Measurements from ENCODE around the gene SPATA31C2. TPM values are rescaled to one million over a fixed set of nuclear protein-coding genes. Genes with fewer than 3 reads are reported as not detected.
A peak's percentile ranks its signal among the peaks of the same experiment; 100 is the strongest.

The SPATA31C2 gene
- total RNA-seq, 3 donors from 2014 or later (not counting 1 experiment from before 2014, with no cell fraction given): not detected

DNA sequence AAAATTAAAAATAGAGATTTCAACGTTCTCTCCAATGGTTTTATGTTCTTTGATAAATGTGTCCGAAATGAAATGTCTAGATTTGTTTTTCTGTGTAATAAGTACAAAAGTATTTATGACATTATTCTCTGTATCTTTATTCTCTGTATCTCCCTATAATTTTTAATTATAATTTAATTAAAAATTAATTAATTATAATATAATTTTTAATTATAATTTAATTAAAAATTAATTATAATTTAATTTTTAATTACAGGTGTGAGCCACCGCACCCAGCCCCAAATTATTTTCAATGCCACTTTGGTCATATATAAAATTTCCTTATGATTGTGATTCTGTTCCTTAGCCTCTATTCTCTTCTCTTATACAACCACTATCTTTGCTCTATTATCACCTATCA is 28.2 kb downstream of the SPATA31C2 start:
- no peak overlapping the region for H3K27ac Mint-ChIP-seq
- 86% methylated on average over 1 of the region's 3 CpGs for WGBS (ENCODE audit: insufficient coverage)
- Histone ChIP-seq H3K4me3 (ENCODE audit: low read length) (no peak overlapping the region), H3K4me1 (ENCODE audit: control insufficient read depth, insufficient read depth, low read length) (no peaks in the 10 kb centered on the region), H3K27ac (ENCODE audit: low read length) (no peak overlapping the region), H3K36me3 (ENCODE audit: control insufficient read depth, insufficient read depth, low read length) (no peaks in the 10 kb centered on the region), H3K9me3 (ENCODE audit: control insufficient read depth, insufficient read depth, low read length) (no peaks in the 10 kb centered on the region), H3K27me3 (ENCODE audit: control insufficient read depth, insufficient read depth, low read length) (no peaks in the 10 kb centered on the region)
- TF ChIP-seq, protein P1, sequence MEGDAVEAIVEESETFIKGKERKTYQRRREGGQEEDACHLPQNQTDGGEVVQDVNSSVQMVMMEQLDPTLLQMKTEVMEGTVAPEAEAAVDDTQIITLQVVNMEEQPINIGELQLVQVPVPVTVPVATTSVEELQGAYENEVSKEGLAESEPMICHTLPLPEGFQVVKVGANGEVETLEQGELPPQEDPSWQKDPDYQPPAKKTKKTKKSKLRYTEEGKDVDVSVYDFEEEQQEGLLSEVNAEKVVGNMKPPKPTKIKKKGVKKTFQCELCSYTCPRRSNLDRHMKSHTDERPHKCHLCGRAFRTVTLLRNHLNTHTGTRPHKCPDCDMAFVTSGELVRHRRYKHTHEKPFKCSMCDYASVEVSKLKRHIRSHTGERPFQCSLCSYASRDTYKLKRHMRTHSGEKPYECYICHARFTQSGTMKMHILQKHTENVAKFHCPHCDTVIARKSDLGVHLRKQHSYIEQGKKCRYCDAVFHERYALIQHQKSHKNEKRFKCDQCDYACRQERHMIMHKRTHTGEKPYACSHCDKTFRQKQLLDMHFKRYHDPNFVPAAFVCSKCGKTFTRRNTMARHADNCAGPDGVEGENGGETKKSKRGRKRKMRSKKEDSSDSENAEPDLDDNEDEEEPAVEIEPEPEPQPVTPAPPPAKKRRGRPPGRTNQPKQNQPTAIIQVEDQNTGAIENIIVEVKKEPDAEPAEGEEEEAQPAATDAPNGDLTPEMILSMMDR (IDR thresholded peaks at IDR 0.05): no peak
- peaks cover 14 to 34% of the 10 kb centered on the region in 2 donors for H3K27me3 Mint-ChIP-seq (ENCODE audit: low read depth in 2 of 2)
- H3K9me3 Mint-ChIP-seq: no peaks in the 10 kb centered on the region
- intact Hi-C loops (cut with micrococcal nuclease): loop anchor here (10.0 kb wide), 1 partner anchor 165 kb away; no protein-coding TSS in a partner anchor
- no peak for ATAC-seq
- H3K4me1 Mint-ChIP-seq: no peaks in the 10 kb centered on the region
- peaks cover 5% of the 10 kb centered on the region for H3K36me3 Mint-ChIP-seq
- H3K4me3 Mint-ChIP-seq: no peak overlapping the region
- DNase-seq: no peak

DNA sequence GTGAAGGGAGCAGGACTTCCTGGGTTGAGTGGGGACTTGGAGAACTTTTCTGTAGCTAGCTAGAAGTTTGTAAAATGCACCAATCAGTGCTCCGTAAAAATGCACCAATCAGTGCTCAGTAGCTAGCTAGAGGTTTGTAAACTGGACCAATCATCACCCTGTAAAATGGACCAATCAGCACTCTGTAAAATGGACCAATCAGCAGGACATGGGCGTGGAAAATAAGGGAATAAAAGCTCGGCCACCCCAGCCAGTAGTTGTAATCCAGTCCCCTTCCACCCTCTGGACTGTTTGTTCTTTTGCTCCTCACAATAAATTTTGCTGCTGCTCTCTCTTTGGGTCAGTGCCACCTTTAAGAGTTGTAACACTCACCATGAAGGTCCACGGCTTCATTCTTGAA is 29.5 kb downstream of the SPATA31C2 start:
- intact Hi-C loops (cut with micrococcal nuclease): no loop called here

GRCh38 chr9:88106492-88106891 is 31.8 kb downstream of the SPATA31C2 start:
- no peaks in the 10 kb centered on the region for H3K9me3 ChIP-seq (ENCODE audit: control insufficient read depth, insufficient read depth, low read length)
- Mint-ChIP-seq H3K4me3 (no peak overlapping the region), H3K9me3 (no peaks in the 10 kb centered on the region), H3K27me3 (ENCODE audit: low read depth in 2 of 2) (peaks cover 20 to 47% of the 10 kb centered on the region in 2 donors), H3K36me3 (peaks cover 5% of the 10 kb centered on the region), H3K27ac (no peak overlapping the region), H3K4me1 (no peaks in the 10 kb centered on the region)
- H3K4me1 ChIP-seq (ENCODE audit: control insufficient read depth, insufficient read depth, low read length): no peaks in the 10 kb centered on the region
- DNase-seq (peak in 1 of 2 donors; percentile 27), ATAC-seq (peak in 1 of 3 donors; percentile 40)
- no peak overlapping the region for H3K27ac ChIP-seq (ENCODE audit: low read length)
- no peaks in the 10 kb centered on the region for H3K36me3 ChIP-seq (ENCODE audit: control insufficient read depth, insufficient read depth, low read length)
- intact Hi-C loops (cut with micrococcal nuclease): no loop called here
- no peak overlapping the region for H3K4me3 ChIP-seq (ENCODE audit: low read length)
- TF ChIP-seq, protein P1 (IDR thresholded peaks at IDR 0.05): no peak
- no peaks in the 10 kb centered on the region for H3K27me3 ChIP-seq (ENCODE audit: control insufficient read depth, insufficient read depth, low read length)
- WGBS (ENCODE audit: insufficient coverage): 12% methylated on average over 4 of the region's 4 CpGs

More for the DNA sequence above, 29.5 kb downstream of the SPATA31C2 start:
- no peak overlapping the region for H3K27ac Mint-ChIP-seq
- peaks cover 17 to 44% of the 10 kb centered on the region in 2 donors for H3K27me3 Mint-ChIP-seq (ENCODE audit: low read depth in 2 of 2)
- no peaks in the 10 kb centered on the region for H3K36me3 ChIP-seq (ENCODE audit: control insufficient read depth, insufficient read depth, low read length)
- ATAC-seq (no peak), DNase-seq (no peak)
- WGBS (ENCODE audit: insufficient coverage): 90% methylated on average over 4 of the region's 4 CpGs
- H3K4me1 ChIP-seq (ENCODE audit: control insufficient read depth, insufficient read depth, low read length): no peaks in the 10 kb centered on the region
- TF ChIP-seq, protein P1 (IDR thresholded peaks at IDR 0.05): no peak
- no peak overlapping the region for H3K27ac ChIP-seq (ENCODE audit: low read length)
- H3K4me1 Mint-ChIP-seq: no peaks in the 10 kb centered on the region
- H3K4me3 Mint-ChIP-seq: no peak overlapping the region
- no peaks in the 10 kb centered on the region for H3K27me3 ChIP-seq (ENCODE audit: control insufficient read depth, insufficient read depth, low read length)
- peaks cover 5% of the 10 kb centered on the region for H3K36me3 Mint-ChIP-seq
- H3K9me3 ChIP-seq (ENCODE audit: control insufficient read depth, insufficient read depth, low read length): no peaks in the 10 kb centered on the region
- no peak overlapping the region for H3K4me3 ChIP-seq (ENCODE audit: low read length)
- H3K9me3 Mint-ChIP-seq: no peaks in the 10 kb centered on the region

- H3K9me3 Mint-ChIP-seq: no peaks in the 10 kb centered on the region
- no peak overlapping the region for H3K27ac ChIP-seq (ENCODE audit: low read length)
- H3K4me3 Mint-ChIP-seq: no peak overlapping the region
- no peak overlapping the region for H3K4me3 ChIP-seq (ENCODE audit: low read length)
- H3K27me3 ChIP-seq (ENCODE audit: control insufficient read depth, insufficient read depth, low read length): no peaks in the 10 kb centered on the region
- WGBS (ENCODE audit: insufficient coverage): 66% methylated on average over 10 of the region's 10 CpGs
- TF ChIP-seq, protein P1 (IDR thresholded peaks at IDR 0.05): no peak
- H3K27ac Mint-ChIP-seq: no peak overlapping the region
- H3K9me3 ChIP-seq (ENCODE audit: control insufficient read depth, insufficient read depth, low read length): no peaks in the 10 kb centered on the region
- H3K4me1 ChIP-seq (ENCODE audit: control insufficient read depth, insufficient read depth, low read length): no peaks in the 10 kb centered on the region
- peaks cover 4 to 8% of the 10 kb centered on the region in 2 donors for H3K27me3 Mint-ChIP-seq (ENCODE audit: low read depth in 2 of 2)
- ATAC-seq (no peak), DNase-seq (no peak)
- H3K36me3 Mint-ChIP-seq: no peaks in the 10 kb centered on the region
- no peaks in the 10 kb centered on the region for H3K36me3 ChIP-seq (ENCODE audit: control insufficient read depth, insufficient read depth, low read length)
- H3K4me1 Mint-ChIP-seq: no peaks in the 10 kb centered on the region
- intact Hi-C loops (cut with micrococcal nuclease): no loop called here
Observed at GRCh38 chr9:88092797-88093331, 45.4 kb downstream of the SPATA31C2 start.

Data from natural killer cell (primary cell).